CD4-positive, alpha-beta T cell treated with Interleukin-15 for 4 hours (primary cell): ENCODE data around the gene SMAD7.

Source experiments
- DNase-seq: peaks from one replicate; pipeline ENCODE4 v3.0.0-alpha.2; 2020; ENCODE audit warnings: low spot score

SMAD7 gene

DNA sequence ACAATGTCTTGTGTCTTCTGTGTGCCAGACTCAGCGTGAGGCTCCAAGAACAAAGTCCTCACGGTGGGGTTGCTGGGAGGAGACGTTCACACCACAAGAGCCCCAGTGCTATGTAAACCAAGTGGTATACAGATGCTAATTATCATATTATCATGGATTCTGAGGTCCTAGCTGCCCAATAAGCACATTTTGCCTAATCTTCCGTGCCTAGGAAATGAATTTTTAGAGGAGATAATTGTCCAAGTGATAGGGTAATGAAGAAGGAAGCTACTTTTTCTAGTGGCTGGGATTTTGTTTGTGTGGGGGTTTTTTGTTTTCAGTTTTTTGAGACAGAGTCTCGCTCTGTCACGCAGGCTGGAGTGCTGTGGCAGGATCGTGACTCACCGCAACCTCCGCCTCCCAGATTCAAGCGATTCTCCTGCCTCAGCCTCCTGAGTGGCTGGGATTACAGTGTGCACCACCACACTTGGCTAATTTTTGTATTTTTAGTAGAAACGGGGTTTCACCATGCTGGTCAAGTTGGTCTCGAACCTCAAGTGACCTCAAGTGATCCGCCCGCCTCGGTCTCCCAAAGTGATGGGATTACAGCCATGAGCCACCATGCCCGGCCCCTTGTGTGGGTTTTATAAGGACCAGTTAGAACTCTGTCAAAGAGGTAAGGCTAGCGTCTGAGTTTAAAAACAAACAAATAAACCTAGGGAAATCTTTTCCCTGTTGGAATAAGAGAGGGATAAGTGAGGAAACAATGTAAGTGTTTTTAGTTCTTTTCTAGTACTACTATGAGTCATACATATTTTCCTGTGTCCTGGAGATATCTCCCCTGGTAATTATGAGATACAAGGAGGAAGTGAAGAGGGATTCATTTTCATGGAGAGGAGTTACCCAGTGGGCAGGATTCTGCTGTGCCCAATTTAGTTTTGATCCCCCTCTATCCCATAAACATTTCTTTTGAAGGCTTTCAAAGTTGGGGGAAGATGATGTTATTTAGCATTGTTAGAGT is 9.5 kb upstream of the SMAD7 start:
- no peak for DNase-seq

DNA sequence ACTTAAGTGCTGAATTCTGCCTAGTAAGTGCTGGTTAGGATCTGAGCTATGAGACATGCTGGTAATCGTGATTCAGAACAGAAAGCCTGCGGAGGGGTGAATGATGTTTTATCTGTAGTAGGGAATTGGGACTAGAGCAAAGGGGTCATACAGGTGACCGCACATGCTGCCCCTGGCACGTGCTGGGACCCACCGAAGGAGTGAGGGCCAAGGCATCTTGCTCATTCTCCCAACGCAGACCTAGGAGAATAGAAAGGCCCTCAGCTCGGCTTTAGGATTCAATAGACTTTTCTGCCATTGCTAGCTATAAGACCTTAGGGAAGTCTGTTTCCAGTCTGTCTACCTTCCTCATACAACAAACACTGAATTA is 8.8 kb upstream of the SMAD7 start:
- DNase-seq, result no peak

DNA sequence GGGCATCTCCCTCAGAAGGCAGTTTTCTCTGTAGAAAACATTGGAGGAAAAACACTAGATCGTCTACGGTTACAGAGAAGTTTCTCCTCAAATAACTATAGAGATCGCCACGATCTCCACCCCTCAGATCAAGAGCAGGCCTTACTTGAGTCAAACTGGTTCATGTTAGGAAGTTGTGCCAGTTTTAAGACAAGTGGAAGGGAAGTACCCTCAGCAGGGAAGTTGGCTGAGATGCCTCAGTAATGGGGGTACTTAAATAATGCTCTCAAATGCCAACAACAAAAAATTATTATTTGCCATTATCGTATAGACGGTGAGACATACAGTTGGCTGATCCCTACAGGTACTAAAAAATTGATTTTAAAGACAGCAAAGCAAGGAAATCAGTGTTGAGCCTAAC is 8.2 kb upstream of the SMAD7 start:
- no peak for DNase-seq

DNA sequence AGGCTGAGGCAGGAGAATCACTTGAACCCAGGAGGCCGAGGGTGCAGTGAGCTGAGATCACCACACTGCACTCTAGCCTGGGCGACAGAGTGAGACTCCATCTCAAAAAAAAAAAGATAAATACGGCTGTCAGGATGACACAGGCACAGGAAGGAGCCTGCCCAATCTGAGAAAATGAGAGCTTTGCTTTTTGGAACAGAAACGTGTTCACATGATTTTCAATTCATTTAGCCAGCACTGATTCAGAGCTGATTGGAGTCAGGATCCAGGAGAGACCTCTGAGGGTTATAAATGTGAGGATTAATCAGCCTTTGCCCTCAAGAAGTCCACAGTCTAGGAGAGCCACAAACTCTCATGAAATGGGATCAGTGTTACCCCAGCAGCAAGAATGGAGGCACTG is 6.9 kb upstream of the SMAD7 start:
- DNase-seq, result no peak

DNA sequence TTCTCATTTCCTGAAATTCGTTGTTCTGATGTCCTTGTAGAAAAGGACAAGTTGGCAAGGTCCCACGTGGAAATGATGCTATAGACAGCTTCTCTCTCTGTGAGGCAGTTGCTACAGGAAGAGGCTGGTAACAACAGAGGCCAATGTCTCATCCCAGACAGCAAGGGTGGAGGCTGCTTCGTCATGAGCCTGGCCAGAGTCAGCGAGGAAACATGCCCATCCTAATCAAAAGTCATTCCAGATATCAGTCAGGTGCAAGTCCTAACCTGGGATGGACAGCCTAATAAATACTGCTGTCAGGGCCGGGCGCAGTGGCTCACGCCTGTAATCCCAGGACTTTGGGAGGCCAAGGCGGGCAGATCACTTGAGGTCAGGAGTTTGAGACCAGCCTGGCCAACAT is 6.4 kb upstream of the SMAD7 start:
- DNase-seq, result no peak

DNA sequence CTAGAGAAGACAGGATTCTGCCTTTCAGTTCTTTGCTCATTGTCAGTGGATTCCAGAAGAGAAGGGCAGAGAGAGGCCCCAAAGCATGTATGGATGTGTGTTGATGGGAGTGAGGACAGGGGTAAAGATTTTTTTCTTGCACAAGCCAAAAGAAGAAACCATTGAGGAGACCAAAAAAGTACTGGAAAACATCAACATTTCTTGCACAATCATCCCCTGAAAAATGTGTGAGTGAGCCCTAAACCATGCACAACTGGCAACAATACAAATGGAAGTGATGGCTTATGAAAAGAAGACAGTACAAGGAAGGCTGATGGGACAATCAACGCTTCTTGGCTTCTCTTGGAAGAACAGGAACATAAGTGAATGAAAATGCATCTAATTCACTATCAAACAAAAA is 5.6 kb upstream of the SMAD7 start:
- DNase-seq, result no peak

DNA sequence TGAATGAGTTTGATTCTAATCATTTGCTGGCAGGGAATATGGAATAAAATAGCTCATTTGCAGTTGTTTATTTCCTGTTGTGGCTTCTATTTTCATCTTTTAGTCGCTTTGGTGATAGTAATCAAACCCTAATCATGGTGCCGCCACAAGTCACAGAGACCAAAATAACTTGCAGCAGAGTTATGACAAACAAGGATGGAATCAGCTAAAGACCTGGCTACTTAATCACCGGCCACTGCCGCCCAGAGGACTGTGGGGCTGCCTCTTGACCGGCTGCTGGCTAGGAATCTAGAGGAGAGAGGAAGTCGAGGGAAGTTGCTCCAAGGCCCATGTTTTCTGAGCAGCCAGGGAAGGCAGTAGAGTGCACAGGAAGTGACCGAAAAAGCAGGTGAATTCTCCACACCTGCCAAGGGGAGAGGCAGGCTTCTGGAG is 5.1 kb upstream of the SMAD7 start:
- no peak for DNase-seq

DNA sequence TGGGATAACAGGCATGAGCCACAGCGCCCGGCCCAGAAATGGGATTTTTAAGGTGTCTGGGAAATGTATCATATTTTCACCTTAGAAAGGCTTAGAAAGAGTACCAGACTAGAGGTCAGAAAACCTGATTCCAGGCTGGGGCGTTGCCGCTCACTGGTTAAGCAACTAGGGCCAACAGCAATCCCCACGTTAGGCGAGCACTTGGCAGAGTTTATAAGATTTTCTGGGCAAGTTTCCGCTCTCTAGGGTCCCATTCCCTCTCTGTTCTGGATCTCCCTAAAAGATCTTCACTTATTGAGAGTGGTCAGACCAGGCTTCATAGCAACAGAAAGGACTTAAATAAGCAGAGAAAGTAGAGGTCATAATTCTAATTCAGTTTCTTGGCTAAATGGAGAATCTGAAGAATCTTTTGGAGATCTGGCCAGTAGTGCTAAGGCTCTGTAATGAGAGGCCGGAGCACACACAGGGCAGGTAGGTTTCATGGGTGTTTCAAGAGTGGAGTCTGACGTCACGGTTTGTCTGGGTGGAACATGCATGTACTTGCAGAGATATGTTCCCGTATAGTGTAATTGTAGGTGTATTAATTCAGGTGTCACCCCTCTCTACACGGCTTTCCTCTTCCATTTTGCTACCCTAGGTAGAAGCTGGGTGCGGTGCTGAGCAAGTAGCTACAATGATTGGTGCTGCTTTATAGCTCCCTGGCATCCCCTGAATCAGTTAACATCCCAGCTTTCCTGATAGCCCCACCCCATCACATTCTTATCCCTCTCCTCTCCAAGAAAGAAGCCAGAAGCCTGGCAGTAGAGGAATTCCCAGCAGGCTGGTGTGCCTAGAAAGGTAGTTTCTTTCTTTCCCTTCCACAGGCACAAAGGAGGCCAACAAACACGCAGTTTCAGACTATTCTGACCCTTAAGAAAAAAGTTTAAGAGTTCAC is 4.4 kb upstream of the SMAD7 start:
- DNase-seq, result no peak

DNA sequence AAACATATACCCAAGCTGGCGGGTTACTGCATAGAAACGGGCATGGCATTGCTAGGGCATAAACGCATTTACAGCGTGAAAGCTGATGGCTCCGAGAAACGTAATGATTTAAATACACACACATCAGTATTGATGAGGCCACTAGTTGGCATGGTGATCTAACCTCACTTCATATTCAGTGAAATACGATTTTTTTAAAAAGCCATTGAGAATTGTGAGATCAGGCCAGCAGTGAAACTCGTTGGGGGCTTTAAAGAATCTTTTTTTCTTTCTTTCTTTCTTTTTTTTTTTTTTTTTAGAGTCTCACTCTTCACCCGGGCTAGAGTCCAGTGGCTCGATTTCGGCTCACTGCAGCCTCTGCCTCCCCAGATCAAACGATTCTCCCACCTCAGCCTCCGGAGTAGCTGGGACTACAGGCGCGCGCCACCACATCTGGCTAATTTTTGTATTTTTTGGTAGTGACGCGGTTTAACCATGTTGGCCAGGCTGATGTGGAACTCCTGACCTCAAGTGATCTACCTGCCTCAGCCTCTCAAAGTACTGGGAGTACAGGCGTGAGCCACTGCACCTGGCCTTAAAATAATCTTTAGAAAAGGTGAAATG is 2.4 kb upstream of the SMAD7 start:
- DNase-seq, result no peak

DNA sequence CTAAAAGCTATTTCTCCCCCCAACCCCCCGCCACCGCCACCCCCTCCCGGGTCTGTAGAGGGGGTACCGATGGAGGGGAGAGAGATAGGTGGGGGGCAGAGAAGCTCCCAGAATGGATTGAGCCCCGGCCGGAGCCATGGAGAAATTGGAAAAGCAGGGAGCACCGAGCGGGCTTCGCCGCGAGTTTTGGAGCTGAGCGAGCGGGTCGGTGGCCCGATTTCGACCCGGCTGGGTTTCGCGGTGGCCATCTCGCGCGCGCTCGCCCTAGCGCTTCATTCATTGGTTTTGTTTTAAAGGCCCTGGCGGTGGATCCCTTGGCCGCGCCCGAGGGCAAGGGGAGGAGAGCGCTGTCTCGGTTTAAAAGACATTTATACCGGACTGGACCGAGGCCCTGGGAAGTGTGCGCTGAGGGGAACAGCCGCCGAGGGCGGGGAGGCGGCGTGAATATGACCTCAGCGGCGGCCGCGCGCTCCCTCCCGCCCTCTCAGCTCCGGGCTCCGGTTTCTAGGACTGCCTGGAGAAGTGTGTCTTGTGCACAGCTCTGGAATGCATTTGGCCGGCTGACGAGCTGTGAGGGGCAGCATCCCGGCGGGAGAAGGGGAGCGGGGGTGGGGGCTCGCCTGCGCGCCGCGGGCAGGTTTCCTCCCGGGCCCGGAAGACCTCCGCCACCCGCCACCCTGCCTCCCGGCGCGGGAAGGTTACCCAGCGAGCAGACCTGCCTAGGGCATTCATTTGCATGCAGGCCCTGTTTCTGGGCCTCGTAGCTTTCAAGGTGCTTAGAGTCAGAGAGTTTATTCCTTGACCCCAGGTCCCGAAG is 1.7 kb upstream of the SMAD7 start:
- peak; percentile 53 for DNase-seq

DNA sequence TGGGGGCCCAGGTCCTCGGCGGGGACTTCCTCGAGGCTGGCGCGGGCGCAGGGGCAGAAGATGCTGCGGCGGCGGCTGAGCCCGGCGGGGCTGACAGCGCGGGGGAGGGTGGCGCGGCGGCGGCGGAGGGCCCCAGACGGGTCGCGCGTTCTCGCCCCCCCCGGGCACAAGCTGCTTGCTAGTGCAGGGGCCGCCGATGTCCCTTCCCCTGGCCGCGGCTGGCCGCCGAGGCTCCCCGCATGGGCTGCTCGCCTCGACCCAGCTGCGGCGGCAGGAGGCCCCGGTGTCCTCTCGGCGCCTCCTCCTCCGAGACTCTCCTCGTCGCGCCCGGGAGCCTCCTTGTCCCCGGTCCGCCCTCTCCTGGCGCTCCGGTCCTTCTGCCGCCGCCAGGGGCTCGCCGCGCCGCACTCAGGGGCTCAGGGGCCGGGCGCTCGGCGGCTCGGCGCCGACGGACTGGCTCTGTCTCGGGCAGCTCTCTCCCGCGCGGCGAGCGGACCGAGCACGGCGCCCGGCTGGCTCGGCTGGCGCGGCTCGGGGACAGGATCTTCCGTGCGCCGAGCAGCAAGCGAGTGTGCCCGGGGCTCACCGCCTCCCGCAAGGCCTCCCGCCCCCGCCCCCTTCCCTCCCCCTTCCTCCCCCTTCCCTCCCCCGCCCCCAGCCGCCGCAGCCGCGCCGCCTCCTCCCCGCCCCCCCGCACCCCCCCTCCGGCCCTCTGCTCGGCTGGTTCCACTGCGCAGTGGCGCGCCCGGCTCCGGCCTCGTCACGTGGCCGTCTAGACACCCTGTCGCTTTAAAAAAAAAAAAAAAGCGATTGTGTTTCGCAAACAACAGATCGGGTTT is 902 bp upstream of the SMAD7 start:
- DNase-seq, result peak; percentile 87

DNA sequence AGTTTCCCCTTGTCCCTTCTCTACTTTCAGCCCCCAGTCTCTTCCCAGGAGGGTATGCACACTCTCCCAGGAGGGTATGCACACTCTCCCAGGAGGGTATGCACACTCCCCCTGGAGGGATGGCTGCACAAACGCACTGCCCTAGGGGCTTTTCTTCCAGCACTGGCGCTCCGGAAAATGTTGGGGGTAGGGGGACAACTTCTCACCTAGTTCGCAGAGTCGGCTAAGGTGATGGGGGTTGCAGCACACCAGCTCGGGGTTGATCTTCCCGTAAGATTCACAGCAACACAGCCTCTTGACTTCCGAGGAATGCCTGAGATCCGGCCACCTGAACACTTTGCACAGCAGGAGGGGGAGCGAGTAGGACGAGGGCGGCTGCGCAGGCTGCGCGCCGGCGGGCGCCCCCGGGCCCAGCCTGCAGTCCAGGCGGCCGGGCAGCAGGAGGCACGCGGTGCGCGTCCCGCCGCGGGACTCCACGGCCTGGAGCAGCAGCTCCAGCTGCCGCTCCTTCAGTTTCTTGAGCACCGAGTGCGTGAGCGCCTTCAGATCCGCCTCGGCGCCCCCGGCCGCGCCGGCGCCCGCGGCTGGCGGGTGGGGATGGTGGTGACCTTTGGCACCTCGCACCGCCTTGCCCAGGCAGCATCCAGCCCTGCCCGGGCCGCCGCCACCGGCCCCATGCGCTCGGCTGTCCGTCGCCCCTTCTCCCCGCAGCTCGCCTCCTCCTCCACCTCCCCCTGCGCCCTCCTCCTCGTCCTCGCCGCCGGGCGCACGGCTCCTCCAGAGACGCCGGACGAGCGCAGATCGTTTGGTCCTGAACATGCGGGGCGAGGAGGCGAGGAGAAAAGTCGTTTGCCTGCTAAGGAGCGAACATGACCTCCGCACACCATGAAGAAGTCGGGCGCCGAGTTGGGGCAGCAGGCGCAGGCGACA is 894 bp downstream of the SMAD7 start:
- no peak for DNase-seq

DNA sequence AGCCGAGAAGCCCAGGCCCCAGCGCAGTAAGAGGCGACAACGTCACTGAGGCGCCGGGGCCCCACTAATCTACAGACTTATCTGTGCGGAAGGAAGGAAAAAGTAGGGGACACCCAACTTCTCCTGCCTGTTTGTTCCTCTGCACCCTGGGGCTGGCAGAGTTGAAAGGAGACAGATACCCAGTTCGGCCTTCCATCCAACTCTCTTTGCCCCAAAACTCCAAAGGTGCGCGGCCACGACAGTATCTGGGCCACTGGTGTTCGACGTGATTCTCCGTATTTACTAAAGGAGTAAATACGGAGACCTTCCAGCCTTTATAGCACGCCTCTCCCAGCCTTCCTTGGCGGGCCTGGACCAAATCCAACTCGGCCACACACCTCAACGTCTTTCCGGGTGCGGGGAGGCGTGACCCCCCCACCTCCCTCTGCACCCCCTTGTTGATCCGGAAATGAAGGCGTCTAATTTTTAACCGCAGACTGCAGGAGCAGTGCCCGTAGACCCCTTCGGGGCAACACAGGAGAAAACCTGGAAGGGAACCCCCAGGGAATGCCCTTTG is 1.6 kb downstream of the SMAD7 start:
- peak; percentile 40 for DNase-seq

DNA sequence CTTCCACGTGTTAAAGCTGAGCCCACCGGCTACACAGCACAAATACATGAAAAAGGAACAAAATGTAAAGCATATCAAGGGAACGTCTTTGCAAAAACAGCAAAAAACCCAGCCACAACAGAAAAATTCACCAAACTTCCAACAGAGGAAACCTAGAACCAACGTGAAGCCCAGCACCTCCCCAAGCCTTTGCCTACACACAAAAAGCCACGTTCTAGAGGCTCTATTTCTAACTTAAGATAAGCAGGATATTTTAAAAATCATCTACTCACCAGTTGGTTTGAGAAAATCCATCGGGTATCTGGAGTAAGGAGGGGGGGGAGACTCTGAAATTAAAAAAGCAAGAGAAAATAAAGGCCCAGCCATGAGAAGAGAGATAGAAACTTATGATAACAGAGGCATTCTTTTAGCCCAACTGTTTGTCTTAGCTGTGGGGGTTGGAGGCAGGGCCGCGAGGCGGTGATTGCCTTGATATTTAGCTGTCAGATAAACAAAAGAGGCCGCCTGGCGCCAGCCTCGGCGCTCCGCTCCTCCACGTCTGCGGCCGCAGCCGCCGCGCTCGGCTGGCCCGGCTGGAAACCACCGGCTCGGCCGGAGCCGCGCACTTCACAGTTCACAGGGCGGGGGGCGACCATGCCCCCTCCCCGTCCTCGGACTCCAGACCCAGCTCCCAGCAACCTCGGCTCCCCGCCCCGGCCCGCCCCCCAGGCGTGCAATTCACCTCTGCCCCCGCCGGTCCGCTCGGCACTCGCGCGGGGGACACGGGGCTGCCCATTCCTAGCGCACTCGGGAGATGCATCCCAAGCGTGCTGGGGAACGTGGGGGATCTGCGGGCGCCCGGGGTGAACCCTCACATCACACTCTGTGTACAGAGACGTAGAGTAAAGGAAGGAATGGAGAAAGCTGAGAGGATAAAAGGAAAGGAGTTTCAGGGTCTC is 2.4 kb downstream of the SMAD7 start:
- peak; percentile 45 for DNase-seq

DNA sequence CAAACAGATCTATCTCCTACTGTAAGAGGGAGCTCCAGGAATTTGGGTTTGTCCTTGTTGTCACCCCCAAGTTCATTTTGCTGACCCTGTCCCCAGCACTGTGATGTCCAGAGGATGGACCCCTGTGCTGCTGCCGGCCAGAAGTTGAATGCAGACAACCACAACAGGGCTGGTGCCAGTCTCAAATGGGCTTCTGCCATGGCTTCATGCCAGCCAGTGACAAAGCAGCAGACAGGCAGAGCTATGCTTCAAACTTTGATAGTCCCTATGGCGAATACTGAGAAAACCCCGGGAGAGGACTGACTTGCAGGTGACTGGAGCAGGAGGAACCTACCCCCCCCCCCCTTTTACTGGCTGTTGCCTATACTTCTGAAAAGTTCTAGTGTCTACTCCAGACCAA is 3.2 kb downstream of the SMAD7 start:
- DNase-seq, result no peak

DNA sequence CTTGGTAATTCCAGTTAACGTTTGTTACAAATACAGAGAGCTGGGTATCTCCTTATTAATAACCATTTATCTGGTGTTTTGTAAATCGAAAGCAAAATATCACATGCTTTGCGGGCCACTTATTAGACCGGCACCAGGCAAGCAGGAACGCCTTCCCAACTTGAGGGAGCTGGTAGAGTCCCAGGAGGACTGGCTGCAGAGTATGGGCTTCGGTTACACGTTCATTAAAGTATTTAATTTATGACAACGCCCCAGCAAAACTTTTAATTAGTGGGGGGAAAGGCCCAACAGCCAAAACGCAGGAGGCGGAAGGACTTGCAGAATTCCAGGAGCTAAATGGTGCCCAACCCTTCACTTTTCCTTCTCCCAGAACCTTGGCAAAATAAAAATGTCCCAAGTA is 3.7 kb downstream of the SMAD7 start:
- no peak for DNase-seq

DNA sequence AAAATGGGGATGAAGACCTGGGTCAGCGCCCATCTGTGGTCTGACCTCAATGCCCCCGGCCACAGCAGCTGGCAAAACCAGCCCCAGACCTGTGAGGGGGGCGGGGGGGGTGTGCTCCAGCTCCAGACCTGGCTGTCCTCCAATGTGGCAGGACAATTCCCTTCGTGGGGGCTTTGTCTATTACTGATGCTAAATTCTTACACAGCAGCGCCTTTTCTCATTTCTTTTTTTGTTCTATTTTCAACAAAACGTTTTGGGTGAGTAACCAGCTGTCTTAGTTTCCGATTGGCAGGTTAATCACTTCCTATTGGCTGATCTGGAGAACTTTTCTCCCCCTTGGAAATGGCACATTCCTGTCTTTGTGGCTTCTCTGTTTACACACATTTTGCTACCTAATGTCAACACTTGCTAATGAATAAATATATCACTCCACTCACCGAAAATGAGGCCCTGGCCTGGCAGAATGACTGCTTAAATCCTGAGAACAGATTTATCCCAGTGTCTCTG is 4.4 kb downstream of the SMAD7 start:
- DNase-seq, result no peak

DNA sequence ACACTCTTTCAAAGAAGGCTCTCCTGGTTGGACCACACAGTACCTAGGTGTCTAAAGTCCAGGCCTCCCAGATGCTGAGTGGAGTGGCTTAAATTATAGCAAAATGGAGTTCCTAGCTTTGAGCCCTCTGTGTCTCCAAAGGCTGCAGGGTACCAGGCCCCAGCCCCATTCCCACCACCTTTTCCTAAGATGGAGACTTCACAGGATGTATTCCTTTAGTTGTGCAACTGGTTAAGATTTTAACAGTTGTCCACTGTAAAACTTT is 4.9 kb downstream of the SMAD7 start:
- no peak for DNase-seq
